Embryonic facial prominence (tissue), 1 donor: ENCODE measurements around the gene CTNND2.
A peak's percentile ranks its signal among the peaks of the same experiment; 100 is the strongest.

Source experiments
- DNase-seq: peaks from one replicate; pipeline ENCODE4 v3.0.0-alpha.2; 2016; ENCODE audit errors: extremely low spot score

CTNND2 gene

GRCh38 chr5:11258001-11258400, 646.2 kb downstream of the CTNND2 start:
- no peak for DNase-seq

GRCh38 chr5:11252523-11252922, 651.7 kb downstream of the CTNND2 start:
- no peak for DNase-seq

GRCh38 chr5:11252075-11252474, 652.2 kb downstream of the CTNND2 start:
- no peak for DNase-seq

- peak; percentile 16 for DNase-seq
Observed at GRCh38 chr5:11251247-11251646, 653.0 kb downstream of the CTNND2 start.

- DNase-seq: no peak
Observed at GRCh38 chr5:11248966-11249365, 655.3 kb downstream of the CTNND2 start.

- no peak for DNase-seq
Observed at GRCh38 chr5:11247224-11247623, 657.0 kb downstream of the CTNND2 start.

GRCh38 chr5:11240293-11241190, 663.7 kb downstream of the CTNND2 start:
- no peak for DNase-seq

GRCh38 chr5:11239261-11240015, 664.8 kb downstream of the CTNND2 start:
- DNase-seq: no peak

- DNase-seq: no peak
Observed at GRCh38 chr5:11234501-11234911, 669.7 kb downstream of the CTNND2 start.

- no peak for DNase-seq
Observed at GRCh38 chr5:11230890-11231289, 673.4 kb downstream of the CTNND2 start.

GRCh38 chr5:11227064-11227463, 677.2 kb downstream of the CTNND2 start:
- DNase-seq: no peak

GRCh38 chr5:11224436-11225187, 679.6 kb downstream of the CTNND2 start:
- DNase-seq: no peak

GRCh38 chr5:11222169-11222568, 682.1 kb downstream of the CTNND2 start:
- DNase-seq: no peak

GRCh38 chr5:11214864-11215644, 689.2 kb downstream of the CTNND2 start:
- DNase-seq: no peak

GRCh38 chr5:11212706-11213105, 691.5 kb downstream of the CTNND2 start:
- DNase-seq: no peak

GRCh38 chr5:11197726-11198125, 706.5 kb downstream of the CTNND2 start:
- no peak for DNase-seq

- no peak for DNase-seq
Observed at GRCh38 chr5:11191673-11192072, 712.6 kb downstream of the CTNND2 start.

GRCh38 chr5:11182441-11183080, 721.7 kb downstream of the CTNND2 start:
- peak; percentile 37 for DNase-seq

GRCh38 chr5:11181940-11182339, 722.3 kb downstream of the CTNND2 start:
- no peak for DNase-seq

- no peak for DNase-seq
Observed at GRCh38 chr5:11180890-11181289, 723.4 kb downstream of the CTNND2 start.
